ENCODE results near the gene NF2.

The NF2 gene

DNA sequence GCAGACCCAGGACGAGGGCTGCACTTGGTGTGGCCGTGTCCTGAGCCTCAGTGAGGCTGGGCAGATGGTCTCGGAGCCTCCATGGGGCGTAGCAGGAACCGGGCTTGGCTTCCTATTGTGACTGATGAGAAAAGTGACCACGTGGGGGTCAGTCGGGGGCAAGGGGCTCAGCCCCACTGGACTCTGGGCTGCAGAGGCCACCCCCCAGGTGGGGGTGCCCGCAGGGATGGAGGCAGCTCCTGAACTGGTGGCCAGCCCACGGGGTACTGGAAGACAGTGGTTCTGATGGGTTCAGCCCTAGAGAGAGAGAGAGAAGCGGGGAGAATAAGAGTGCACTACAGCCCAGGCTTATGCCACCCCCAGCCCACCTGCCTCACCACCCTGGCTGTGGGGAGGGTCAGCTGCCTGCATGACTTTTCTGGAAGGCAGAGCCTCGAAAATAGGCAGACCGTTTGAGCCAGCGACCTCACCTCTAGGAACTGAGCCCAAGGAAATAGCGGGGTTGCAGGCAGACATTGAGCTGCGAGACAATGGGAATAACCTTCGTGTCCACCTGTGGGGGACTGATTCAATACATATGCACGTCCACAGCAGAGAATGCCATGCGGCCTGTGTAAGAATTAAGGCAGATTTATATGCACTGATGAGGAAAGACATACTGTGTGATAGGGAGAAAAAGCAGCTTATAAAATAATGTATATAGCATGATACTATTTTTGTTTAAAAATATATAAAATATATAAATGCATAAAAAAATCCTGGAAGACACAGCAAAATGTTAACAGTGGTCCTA lies 127.8 kb downstream of the NF2 start:
- no peak overlapping the region; the same call in 1 of the 2 replicates for H3K27ac ChIP-seq
- H3K36me3 ChIP-seq = no peaks in the 10 kb centered on the region; the same call in 1 of the 2 replicates
- H3K9me3 ChIP-seq (ENCODE audit: severe bottlenecking) = no peaks in the 10 kb centered on the region
- TF ChIP-seq, protein P1, sequence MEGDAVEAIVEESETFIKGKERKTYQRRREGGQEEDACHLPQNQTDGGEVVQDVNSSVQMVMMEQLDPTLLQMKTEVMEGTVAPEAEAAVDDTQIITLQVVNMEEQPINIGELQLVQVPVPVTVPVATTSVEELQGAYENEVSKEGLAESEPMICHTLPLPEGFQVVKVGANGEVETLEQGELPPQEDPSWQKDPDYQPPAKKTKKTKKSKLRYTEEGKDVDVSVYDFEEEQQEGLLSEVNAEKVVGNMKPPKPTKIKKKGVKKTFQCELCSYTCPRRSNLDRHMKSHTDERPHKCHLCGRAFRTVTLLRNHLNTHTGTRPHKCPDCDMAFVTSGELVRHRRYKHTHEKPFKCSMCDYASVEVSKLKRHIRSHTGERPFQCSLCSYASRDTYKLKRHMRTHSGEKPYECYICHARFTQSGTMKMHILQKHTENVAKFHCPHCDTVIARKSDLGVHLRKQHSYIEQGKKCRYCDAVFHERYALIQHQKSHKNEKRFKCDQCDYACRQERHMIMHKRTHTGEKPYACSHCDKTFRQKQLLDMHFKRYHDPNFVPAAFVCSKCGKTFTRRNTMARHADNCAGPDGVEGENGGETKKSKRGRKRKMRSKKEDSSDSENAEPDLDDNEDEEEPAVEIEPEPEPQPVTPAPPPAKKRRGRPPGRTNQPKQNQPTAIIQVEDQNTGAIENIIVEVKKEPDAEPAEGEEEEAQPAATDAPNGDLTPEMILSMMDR (IDR thresholded peaks at IDR 0.05; ENCODE audit: low read depth, low read length) = no peak
- no peak for DNase-seq
- no peak overlapping the region for H3K4me3 ChIP-seq (ENCODE audit: low read depth, low read length)
- H3K27me3 ChIP-seq (ENCODE audit: insufficient read depth, low read depth, severe bottlenecking) = no peaks in the 10 kb centered on the region

DNA sequence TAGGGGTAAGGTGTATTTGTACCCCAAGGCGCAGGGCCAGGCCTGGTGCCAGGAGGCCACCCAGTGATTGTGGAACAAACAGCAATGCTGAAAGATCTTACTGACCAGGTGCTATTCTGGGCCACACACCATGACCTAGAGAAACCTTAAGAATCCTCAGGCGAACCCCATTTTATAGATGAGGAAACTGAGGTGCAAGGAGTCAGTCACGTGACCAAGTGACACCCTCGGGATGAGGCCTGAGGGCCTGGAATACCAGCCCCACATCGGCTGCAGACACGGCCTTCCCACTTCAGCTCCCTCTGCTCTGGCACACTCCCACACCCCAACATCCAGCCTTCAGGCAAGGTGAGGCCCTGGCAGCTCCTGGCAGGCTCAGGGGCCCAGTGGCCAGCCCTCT lies 129.4 kb downstream of the NF2 start:
- peak overlapping the region; percentile 83 for H3K27ac ChIP-seq
- DNase-seq = no peak
- H3K36me3 ChIP-seq = no peaks in the 10 kb centered on the region; the same call in 1 of the 2 replicates
- no peak overlapping the region for H3K4me3 ChIP-seq (ENCODE audit: low read depth, low read length)
- H3K27me3 ChIP-seq (ENCODE audit: insufficient read depth, low read depth, severe bottlenecking) = no peaks in the 10 kb centered on the region
- TF ChIP-seq, protein P1 (IDR thresholded peaks at IDR 0.05; ENCODE audit: low read depth, low read length) = no peak
- no peaks in the 10 kb centered on the region for H3K9me3 ChIP-seq (ENCODE audit: severe bottlenecking)

DNA sequence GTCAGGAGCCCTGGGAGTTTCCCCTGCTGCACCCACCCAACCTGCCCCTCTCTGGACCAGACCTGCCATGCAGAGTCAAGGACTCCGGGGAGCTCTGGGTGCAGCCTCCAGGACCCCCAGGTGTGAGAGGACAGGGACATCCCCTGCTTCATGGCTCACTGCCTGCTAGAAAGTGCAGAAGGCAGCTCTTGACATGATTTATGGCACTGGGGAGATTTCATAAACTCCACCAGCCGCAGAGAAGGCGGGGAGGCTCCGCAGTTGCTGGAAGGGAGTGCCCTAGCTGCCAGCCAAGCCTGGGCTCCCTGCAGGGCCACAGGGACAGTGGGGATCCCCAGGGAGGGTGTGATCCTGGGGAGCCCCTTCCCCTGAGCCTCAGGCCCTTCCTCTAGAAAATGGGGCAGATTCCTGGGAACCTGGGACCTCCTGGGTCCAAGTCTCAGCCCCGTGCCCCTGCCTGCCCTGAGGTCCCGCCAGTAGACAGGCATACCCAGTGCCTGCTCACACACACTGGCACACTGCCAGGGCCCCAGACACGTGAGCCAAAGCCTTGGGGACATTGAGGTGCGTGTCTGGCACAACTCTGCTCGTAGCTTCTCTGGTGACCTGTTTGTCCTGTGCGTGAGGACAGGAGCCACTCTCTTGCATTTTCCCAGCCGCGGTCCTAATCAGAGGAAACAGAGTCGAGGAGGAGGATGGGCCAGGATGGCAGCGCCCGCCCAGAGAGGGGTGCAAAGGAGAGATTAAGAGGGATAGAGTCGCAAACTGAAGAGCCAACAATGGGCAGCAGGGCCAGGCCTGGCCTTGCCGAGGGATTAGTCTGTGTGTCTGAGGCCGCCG lies 130.1 kb downstream of the NF2 start:
- H3K4me3 ChIP-seq (ENCODE audit: low read depth, low read length) = no peak overlapping the region
- no peaks in the 10 kb centered on the region for H3K27me3 ChIP-seq (ENCODE audit: insufficient read depth, low read depth, severe bottlenecking)
- no peaks in the 10 kb centered on the region for H3K9me3 ChIP-seq (ENCODE audit: severe bottlenecking)
- H3K36me3 ChIP-seq = no peaks in the 10 kb centered on the region; the same call in 1 of the 2 replicates
- TF ChIP-seq, protein P1 (IDR thresholded peaks at IDR 0.05; ENCODE audit: low read depth, low read length) = no peak
- peak; percentile 79 for DNase-seq
- peak overlapping the region; percentile 83 for H3K27ac ChIP-seq

DNA sequence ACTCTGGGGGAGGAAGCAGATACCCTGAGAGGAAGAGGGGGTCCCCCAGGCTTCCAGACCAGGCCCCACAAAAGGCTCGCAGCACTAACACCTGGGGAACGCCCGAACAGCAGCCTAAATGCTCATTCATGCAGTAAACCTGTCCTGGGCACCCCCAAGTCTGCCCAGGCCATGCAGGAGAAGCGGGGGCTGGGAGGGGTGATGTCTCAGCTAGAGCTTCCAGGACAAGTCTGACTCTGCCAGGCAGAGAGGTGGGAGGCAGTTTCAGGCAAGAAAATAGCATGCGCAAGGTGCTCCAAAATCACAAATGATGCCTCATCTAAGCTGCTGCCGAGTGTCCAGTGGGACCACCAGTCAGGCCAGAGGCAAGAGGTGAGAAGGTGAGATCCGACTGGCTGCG lies 131.0 kb downstream of the NF2 start:
- no peak overlapping the region for H3K4me3 ChIP-seq (ENCODE audit: low read depth, low read length)
- H3K9me3 ChIP-seq (ENCODE audit: severe bottlenecking) = no peaks in the 10 kb centered on the region
- H3K27me3 ChIP-seq (ENCODE audit: insufficient read depth, low read depth, severe bottlenecking) = no peaks in the 10 kb centered on the region
- H3K36me3 ChIP-seq = no peaks in the 10 kb centered on the region; the same call in 1 of the 2 replicates
- peak overlapping the region; percentile 83 for H3K27ac ChIP-seq
- TF ChIP-seq, protein P1 (IDR thresholded peaks at IDR 0.05; ENCODE audit: low read depth, low read length) = no peak
- peak; percentile 42 for DNase-seq

DNA sequence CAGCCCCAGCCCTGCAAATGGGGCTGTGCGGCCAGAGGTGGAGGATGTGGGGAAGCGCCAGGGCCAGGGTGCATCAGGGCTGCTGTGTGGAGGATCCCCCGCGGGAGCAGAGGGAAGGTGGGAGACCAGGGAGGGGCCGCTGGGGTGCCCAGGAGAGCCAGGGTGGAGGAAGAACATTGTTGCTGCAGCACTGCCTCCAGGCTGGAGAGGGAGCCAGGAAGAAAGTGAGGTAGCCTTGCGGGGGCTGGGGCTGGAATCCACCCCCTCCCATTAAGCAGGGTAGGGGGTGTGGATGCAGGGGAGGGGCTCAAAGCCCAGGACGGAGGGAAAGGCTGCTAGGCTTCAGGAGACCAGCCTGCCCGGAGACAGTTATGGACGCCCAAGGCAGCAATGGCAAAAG lies 131.4 kb downstream of the NF2 start:
- TF ChIP-seq, protein P1 (IDR thresholded peaks at IDR 0.05; ENCODE audit: low read depth, low read length) = 0 out of 2 replicates have a peak, but pooled peaks have one; percentile 3
- Histone ChIP-seq H3K27ac (peak overlapping the region; percentile 83), H3K9me3 (ENCODE audit: severe bottlenecking) (no peaks in the 10 kb centered on the region), H3K36me3 (no peaks in the 10 kb centered on the region; the same call in 1 of the 2 replicates), H3K4me3 (ENCODE audit: low read depth, low read length) (no peak overlapping the region), H3K27me3 (ENCODE audit: insufficient read depth, low read depth, severe bottlenecking) (no peaks in the 10 kb centered on the region)
- DNase-seq = peak; percentile 33

Measured in WERI-Rb-1 (cell line).